ENCODE measurements around the gene BPIFB4. TPM values are rescaled to one million over a fixed set of nuclear protein-coding genes. Genes with fewer than 3 reads are reported as not detected.

BPIFB4 gene
- total and polyA plus RNA-seq, 2 experiments from 2014 or later: not detected

GRCh38 chr20:33059741-33060390 lies 19.6 kb upstream of the BPIFB4 start:
- WGBS, 2 experiments (ENCODE audit: low coverage in 1 of 2, low lambda C conversion rate in 2 of 2, missing lambda C conversion rate in 2 of 2): 58 to 63% methylated on average over 18 to 22 of the region's 22 CpGs
- H3K4me3 ChIP-seq: no peak overlapping the region
- TF ChIP-seq EZH2phosphoT487 (IDR thresholded peaks at IDR 0.05; ENCODE audit: insufficient read depth, low read depth) (no peak), EZH2 (IDR thresholded peaks at IDR 0.05; ENCODE audit: insufficient read depth, poor library complexity, severe bottlenecking) (no peak)
- H3K79me2 ChIP-seq (ENCODE audit: insufficient read depth): no peaks in the 10 kb centered on the region
- DNase-seq: no peak
- no peaks in the 10 kb centered on the region for H3K4me1 ChIP-seq (ENCODE audit: insufficient read depth)
- no peaks in the 10 kb centered on the region for H3K9me2 ChIP-seq (ENCODE audit: insufficient read depth)
- no peak overlapping the region for H3K4me2 ChIP-seq (ENCODE audit: unreplicated experiment)
- H3F3A ChIP-seq (ENCODE audit: insufficient read depth): no peaks in the 10 kb centered on the region
- H3K9ac ChIP-seq: no peak overlapping the region
- H3K9me3 ChIP-seq (ENCODE audit: low read depth): no peaks in the 10 kb centered on the region
- H3K27ac ChIP-seq: no peak overlapping the region
- in situ Hi-C loops (cut with MboI): no loop called here
- peaks cover 18% of the 10 kb centered on the region; the same call in 1 of the 2 replicates for H3K27me3 ChIP-seq (replicated peaks; ENCODE audit: insufficient read depth)
- no peaks in the 10 kb centered on the region for H3K36me3 ChIP-seq (ENCODE audit: low read depth)
- H4K20me1 ChIP-seq (ENCODE audit: insufficient read depth): no peaks in the 10 kb centered on the region
- no peak overlapping the region for H2AFZ ChIP-seq

DNA sequence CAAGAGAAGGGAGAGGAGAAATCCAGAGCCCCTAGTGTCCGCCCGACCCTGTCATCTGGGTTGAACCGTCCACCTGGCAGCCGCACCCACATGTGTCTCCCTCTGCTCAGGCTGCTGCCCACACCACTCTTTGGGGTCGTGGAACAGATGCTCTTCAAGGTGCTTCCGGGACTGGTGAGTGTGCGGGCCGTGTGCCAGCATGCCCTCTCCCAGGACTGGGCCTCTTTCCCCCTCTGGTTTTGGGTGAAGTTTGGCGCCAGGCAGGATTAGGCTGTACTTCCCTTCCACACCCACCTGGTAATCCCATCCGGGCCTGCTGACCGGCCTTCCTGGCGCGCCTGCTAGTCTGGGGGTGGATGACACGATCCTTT lies 17.8 kb upstream of the BPIFB4 start:
- Histone ChIP-seq H3F3A (ENCODE audit: insufficient read depth) (no peaks in the 10 kb centered on the region), H3K9me3 (ENCODE audit: low read depth) (no peaks in the 10 kb centered on the region), H3K27ac (no peak overlapping the region), H3K79me2 (ENCODE audit: insufficient read depth) (no peaks in the 10 kb centered on the region), H3K4me2 (ENCODE audit: unreplicated experiment) (no peak overlapping the region), H4K20me1 (ENCODE audit: insufficient read depth) (no peaks in the 10 kb centered on the region), H3K27me3 (replicated peaks; ENCODE audit: insufficient read depth) (peaks cover 14% of the 10 kb centered on the region; the same call in 1 of the 2 replicates), H3K4me3 (no peak overlapping the region), H3K4me1 (ENCODE audit: insufficient read depth) (no peaks in the 10 kb centered on the region), H3K9ac (no peak overlapping the region), H3K36me3 (ENCODE audit: low read depth) (no peaks in the 10 kb centered on the region), H3K9me2 (ENCODE audit: insufficient read depth) (no peaks in the 10 kb centered on the region), H2AFZ (no peak overlapping the region)
- DNase-seq: no peak
- WGBS, 2 experiments (ENCODE audit: low coverage in 1 of 2, low lambda C conversion rate in 2 of 2, missing lambda C conversion rate in 2 of 2): 69 to 70% methylated on average over 14 of the region's 14 CpGs
- in situ Hi-C loops (cut with MboI): no loop called here
- TF ChIP-seq EZH2 (IDR thresholded peaks at IDR 0.05; ENCODE audit: insufficient read depth, poor library complexity, severe bottlenecking): no peak
- TF ChIP-seq EZH2phosphoT487 (IDR thresholded peaks at IDR 0.05; ENCODE audit: insufficient read depth, low read depth): no peak

DNA sequence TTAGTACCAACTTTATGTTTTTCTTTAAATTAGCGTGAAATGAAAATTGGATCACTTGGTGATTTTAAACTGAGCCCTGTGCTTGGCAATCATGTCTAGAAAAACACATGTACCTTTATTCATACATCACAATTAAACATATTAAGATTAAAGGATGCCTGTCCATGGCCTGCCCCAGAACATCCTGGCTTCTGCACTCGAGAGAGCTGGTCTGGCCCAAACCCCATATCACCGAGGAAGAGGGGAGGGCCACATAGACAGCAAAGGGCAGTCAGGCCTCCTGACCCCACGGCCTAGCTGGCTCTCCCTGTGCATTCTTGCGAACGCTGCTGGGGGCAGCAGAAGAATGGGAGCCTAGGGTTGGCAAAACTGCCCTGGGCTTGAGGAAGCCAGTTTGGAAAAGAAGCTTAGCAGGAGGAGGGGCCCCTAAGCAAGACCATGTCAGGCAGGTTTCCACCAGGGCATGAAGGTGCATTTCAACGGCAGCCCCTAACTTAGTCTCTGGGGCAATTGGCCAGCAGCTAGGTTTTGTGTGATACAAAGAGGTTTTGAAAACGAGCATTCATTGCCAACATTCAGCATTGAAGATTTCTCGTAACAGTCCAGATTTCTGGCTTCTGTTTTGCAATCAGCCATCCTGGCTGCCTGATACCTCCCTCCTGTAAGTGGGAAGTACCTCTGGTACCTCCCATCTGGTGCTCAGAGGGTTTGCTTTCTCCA lies 17.2 kb upstream of the BPIFB4 start:
- Histone ChIP-seq H3K27ac (no peak overlapping the region), H3K4me1 (ENCODE audit: insufficient read depth) (no peaks in the 10 kb centered on the region), H3K9me2 (ENCODE audit: insufficient read depth) (no peaks in the 10 kb centered on the region), H3K4me2 (ENCODE audit: unreplicated experiment) (no peak overlapping the region), H3K79me2 (ENCODE audit: insufficient read depth) (no peaks in the 10 kb centered on the region), H4K20me1 (ENCODE audit: insufficient read depth) (no peaks in the 10 kb centered on the region), H3K36me3 (ENCODE audit: low read depth) (no peaks in the 10 kb centered on the region), H3K27me3 (replicated peaks; ENCODE audit: insufficient read depth) (peaks cover 18% of the 10 kb centered on the region), H3K9me3 (ENCODE audit: low read depth) (no peaks in the 10 kb centered on the region), H3K9ac (no peak overlapping the region), H2AFZ (no peak overlapping the region), H3K4me3 (no peak overlapping the region), H3F3A (ENCODE audit: insufficient read depth) (no peaks in the 10 kb centered on the region)
- WGBS, 2 experiments (ENCODE audit: low coverage in 1 of 2, low lambda C conversion rate in 2 of 2, missing lambda C conversion rate in 2 of 2): 33 to 38% methylated on average over 9 of the region's 9 CpGs
- DNase-seq: no peak
- TF ChIP-seq EZH2 (IDR thresholded peaks at IDR 0.05; ENCODE audit: insufficient read depth, poor library complexity, severe bottlenecking): no peak
- no peak for TF ChIP-seq EZH2phosphoT487 (IDR thresholded peaks at IDR 0.05; ENCODE audit: insufficient read depth, low read depth)
- in situ Hi-C loops (cut with MboI): no loop called here

- H3K4me3 ChIP-seq: no peak overlapping the region
- no peaks in the 10 kb centered on the region for H4K20me1 ChIP-seq (ENCODE audit: insufficient read depth)
- 0 to 6% methylated on average over 1 of the region's 1 CpG for WGBS, 2 experiments (ENCODE audit: low coverage in 1 of 2, low lambda C conversion rate in 2 of 2, missing lambda C conversion rate in 2 of 2)
- H3K27ac ChIP-seq: no peak overlapping the region
- H3K9me2 ChIP-seq (ENCODE audit: insufficient read depth): no peaks in the 10 kb centered on the region
- no peak overlapping the region for H3K9ac ChIP-seq
- no peak overlapping the region for H2AFZ ChIP-seq
- H3K4me2 ChIP-seq (ENCODE audit: unreplicated experiment): no peak overlapping the region
- H3K79me2 ChIP-seq (ENCODE audit: insufficient read depth): no peaks in the 10 kb centered on the region
- TF ChIP-seq EZH2 (IDR thresholded peaks at IDR 0.05; ENCODE audit: insufficient read depth, poor library complexity, severe bottlenecking) (no peak), EZH2phosphoT487 (IDR thresholded peaks at IDR 0.05; ENCODE audit: insufficient read depth, low read depth) (no peak)
- no peaks in the 10 kb centered on the region for H3K9me3 ChIP-seq (ENCODE audit: low read depth)
- no peak for DNase-seq
- no peaks in the 10 kb centered on the region for H3K36me3 ChIP-seq (ENCODE audit: low read depth)
- H3K4me1 ChIP-seq (ENCODE audit: insufficient read depth): no peaks in the 10 kb centered on the region
- H3K27me3 ChIP-seq (replicated peaks; ENCODE audit: insufficient read depth): peaks cover 18% of the 10 kb centered on the region
- H3F3A ChIP-seq (ENCODE audit: insufficient read depth): no peaks in the 10 kb centered on the region
- in situ Hi-C loops (cut with MboI): no loop called here
Observed at GRCh38 chr20:33062825-33063149, 16.7 kb upstream of the BPIFB4 start.

Data from GM23248 (cell line).